Subcutaneous adipose tissue (tissue), 4 donors: ENCODE measurements around the gene DCPS. TPM values are rescaled to one million over a fixed set of nuclear protein-coding genes. Genes with fewer than 3 reads are reported as not detected.

Experiments
- small RNA-seq: library from RNA; depleted of rRNA; stranded (forward); fragments of <200 nt; gene quantifications from one replicate; pipeline ENCODE3, GENCODE V24; 2016
- total RNA-seq, 4 donors: library from RNA; depleted of rRNA; stranded (reverse); fragments of >200 nt; gene quantifications; one replicate each; pipeline ENCODE4 v1.1.0, GENCODE V29; 2016
- TF ChIP-seq, protein P1 (sequence below): fragments of 450-650 bp; IDR thresholded peaks from one replicate; pipeline ENCODE4 v1.5.1; 2016; ENCODE audit warnings: low read depth, mild to moderate bottlenecking, control low read depth, antibody characterized with exemption, moderate library complexity

DCPS gene
- total RNA-seq, 4 donors from 2014 or later: 5.3 to 12.6 (median 7.9) TPM

DNA sequence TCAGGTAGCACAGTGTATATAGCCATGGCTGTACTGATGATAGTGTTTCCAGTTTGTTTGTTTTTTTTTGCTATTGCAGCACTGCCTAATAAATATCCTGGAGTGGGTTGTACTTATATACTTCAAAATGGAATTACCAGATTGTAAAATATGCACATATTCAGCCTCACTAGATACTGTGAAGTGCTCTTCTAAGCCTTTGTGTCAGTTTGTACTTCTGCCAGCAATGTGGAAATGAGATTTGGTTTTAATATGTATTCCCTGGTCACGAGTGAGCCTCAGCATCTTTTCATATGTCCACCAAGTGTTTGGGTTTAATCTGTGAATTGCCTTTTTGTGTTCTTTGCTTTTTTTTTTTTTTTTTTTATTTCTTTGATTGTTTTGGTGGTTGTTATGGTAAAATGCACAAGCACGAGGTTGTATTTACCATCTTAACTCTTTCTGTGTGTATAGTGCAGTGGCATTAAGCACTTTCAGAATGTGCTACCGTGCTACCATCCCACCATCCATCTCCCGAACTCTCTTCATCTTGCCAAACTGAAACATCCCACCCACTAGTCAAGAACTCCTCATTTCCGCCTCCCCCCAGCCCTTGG is 86.5 kb downstream of the DCPS start:
- TF ChIP-seq, protein P1, sequence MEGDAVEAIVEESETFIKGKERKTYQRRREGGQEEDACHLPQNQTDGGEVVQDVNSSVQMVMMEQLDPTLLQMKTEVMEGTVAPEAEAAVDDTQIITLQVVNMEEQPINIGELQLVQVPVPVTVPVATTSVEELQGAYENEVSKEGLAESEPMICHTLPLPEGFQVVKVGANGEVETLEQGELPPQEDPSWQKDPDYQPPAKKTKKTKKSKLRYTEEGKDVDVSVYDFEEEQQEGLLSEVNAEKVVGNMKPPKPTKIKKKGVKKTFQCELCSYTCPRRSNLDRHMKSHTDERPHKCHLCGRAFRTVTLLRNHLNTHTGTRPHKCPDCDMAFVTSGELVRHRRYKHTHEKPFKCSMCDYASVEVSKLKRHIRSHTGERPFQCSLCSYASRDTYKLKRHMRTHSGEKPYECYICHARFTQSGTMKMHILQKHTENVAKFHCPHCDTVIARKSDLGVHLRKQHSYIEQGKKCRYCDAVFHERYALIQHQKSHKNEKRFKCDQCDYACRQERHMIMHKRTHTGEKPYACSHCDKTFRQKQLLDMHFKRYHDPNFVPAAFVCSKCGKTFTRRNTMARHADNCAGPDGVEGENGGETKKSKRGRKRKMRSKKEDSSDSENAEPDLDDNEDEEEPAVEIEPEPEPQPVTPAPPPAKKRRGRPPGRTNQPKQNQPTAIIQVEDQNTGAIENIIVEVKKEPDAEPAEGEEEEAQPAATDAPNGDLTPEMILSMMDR: no peak

DNA sequence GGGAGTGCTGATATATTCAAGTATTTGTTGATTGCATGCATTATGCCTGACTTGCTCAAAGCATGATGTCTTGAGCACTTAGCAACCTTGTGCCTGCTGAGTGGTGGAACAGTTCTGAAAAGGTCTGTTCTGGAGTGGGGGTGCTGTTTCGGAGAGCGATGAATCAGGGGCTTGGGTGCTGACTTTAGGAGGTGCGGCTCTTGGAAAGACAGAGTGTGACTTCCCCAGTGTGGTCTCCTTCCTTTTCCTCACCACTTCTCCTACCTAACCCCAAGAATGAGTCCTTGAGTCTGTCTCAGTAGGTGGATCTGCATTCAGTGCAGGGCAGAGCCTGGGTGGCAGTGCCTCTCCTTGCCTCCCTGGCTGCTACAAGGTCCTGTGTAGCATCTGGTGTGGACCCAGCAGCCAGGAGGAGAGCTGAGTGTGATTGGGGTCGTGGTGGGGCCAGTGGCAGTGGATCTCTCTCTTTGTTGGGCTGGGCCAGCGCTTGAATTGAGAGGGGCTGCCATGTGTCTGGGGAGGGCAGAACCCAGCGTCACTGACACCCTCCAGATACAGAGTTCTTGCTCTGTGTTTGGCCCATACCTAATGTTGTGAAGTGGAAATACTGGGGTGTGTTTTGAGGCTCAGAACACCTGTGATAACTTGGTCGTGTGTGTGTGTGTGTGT is 87.6 kb downstream of the DCPS start:
- TF ChIP-seq, protein P1: no peak

DNA sequence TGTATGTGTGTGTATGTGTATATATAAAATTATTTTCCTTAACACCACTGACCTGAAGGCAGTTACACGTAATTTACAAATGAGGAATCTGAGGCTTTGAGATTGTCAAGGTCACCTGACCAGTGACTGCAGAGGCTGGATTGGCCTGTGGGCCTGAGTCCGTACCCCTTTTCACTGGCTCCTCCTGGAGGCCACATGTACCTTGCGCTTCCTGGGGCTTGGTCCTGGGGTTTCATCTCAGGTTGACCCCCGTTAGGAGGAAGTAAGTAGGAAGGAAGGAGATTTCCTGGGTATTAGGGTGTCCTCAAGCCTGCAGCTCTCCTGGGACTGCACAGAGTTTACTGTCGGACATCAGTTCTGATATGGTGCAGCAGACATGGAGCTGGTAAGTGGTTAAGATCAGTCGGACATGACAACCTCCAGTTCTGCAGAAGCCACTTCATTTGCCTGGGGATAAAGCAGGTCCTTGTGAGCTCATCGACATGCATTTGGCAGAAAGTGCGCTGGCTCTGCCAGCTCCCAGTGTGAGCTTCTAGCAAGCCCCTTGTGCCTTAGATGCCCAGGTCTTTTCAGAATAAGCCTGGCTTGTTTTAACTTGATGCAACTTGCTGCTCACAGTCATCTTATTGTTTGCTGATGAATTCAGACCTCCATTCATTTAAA is 88.2 kb downstream of the DCPS start:
- TF ChIP-seq, protein P1: no peak

DNA sequence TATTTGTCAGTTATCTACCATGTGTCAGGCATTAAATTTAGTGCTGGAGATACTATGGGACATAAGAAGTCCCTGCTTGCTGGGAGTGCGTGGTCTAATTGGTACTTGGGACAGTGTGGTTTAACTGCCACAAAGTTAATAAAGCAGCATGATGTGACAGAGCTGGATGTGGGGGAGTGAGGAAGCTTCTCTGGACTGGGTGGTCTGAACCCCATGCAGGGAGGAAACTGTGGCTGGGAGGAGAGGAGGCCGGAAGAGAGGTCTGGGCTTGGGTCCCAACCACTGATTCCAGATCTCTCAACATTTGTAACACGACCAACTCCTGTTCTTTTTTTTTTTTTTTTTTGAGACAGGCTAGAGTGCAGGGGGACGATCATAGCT is 88.8 kb downstream of the DCPS start:
- TF ChIP-seq, protein P1: no peak

DNA sequence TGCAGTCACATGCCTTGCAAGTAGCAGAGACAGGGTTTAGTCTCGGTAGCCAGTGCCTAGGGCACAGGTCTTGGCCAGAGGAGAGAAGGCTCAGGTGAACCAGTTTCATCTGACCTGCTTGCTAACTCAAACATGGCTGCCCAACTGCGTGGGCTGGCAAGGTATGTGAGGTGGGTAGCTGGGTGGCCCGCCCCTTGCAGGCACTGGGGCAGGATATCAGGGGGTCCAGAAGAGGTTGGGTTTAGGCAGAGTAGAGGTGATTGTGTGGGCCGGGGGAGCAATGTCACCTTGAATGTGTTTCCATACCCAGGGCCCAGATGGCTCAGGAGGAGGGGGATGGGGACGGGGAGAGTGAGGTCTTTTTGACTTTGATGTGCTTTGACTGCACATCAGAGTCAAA is 89.3 kb downstream of the DCPS start:
- TF ChIP-seq, protein P1: no peak

DNA sequence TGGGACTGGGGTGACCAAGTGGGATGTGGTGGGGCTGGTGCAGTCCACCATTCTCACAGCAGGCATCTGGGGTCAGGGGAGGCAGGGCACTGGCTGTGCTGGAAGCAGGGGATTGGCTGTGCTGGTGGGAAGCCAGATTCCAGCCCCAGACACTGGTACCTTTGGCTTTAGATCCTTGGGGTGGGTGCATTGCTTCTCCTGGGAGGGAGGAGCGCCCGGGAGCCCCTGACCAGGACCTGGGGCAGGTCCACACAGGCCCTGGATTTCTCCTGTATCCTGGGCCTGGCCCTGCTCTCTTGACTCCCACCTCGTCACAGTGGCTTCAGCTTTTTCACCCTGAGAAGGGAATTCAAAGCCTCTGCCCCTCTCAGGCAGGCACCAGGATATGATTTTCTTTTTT is 90.2 kb downstream of the DCPS start:
- TF ChIP-seq, protein P1: no peak

Small RNAs within 50 kb of the gene (small RNA-seq; reads per million reads assigned to genes)
- not detected for gene AP001318.3

Other genes with a start within 250 kb of the DCPS start
- gene CDON, start 241.2 kb upstream of the DCPS start, total RNA-seq: 10 to 100 TPM; 16.7 to 30.0 (median 20.3) TPM
- 10 to 100 TPM; 13.7 to 35.4 (median 26.7) TPM for gene RPUSD4, start 92.4 kb upstream of the DCPS start, total RNA-seq
- 10 to 100 TPM in 3 of 4 donors, 1 to 10 TPM in 1; 9.6 to 21.7 (median 16.6) TPM for gene FAM118B, start 92.3 kb upstream of the DCPS start, total RNA-seq
- gene SRPRA, start 35.2 kb upstream of the DCPS start, total RNA-seq: 10 to 100 TPM; 57.5 to 93.4 (median 63.4) TPM
- 10 to 100 TPM; 11.0 to 38.6 (median 15.7) TPM for gene FOXRED1, start 34.9 kb upstream of the DCPS start, total RNA-seq
- 10 to 100 TPM in 1 of 4 donors, 1 to 10 TPM in 3; 7.7 to 14.3 (median 9.3) TPM for gene TIRAP, start 21.0 kb upstream of the DCPS start, total RNA-seq
- gene ST3GAL4, start 51.6 kb downstream of the DCPS start, total RNA-seq: 10 to 100 TPM; 24.7 to 35.2 (median 28.0) TPM